ENCODE data around the gene DENND1B.

- no peak for TF ChIP-seq CTCF (IDR thresholded peaks at IDR 0.05)
- no peak for TF ChIP-seq POLR2A (IDR thresholded peaks at IDR 0.05)
These were observed 31.9 kb upstream of the DENND1B start for GRCh38 chr1:197807216-197807615.
